IMR-90 (cell line): ENCODE results near the gene ATRNL1. TPM values are rescaled to one million over a fixed set of nuclear protein-coding genes. Genes with fewer than 3 reads are reported as not detected.
A peak's percentile ranks its signal among the peaks of the same experiment; 100 is the strongest.

Experiments used
- ATAC-seq: fragments of 200-7000 bp; cut with Tn5 transposase; 2 replicates; pipeline ENCODE4 v1.9.1; 2020; ENCODE audit warnings: low read depth, mild to moderate bottlenecking, moderate library complexity
- BruUV-seq: library from RNA; stranded (reverse); fragments of 400-500 nt; replicated peaks from 2 replicates; lab custom pipeline; 2021; lab: Mats Ljungman, UMichigan
- CTCF ChIA-PET: fragments of 300-600 bp; formaldehyde crosslinking; extraction: SDS; loops from one replicate; lab custom pipeline; 2021; ENCODE audit warnings: antibody characterized with exemption; lab: Yijun Ruan, JAX
- POLR2A ChIA-PET: fragments of 300-600 bp; sonication (Branson Sonifier 250); formaldehyde crosslinking; loops from one replicate; lab custom pipeline; 2022; ENCODE audit warnings: antibody characterized with exemption; ENCODE audit not compliant: unreplicated experiment; lab: Charles Lee
- DNase-seq: peaks from one replicate; pipeline ENCODE4 v3.0.0; 2013
- H2AFZ ChIP-seq: replicated peaks from 2 replicates; pipeline ENCODE3; 2013; ENCODE audit warnings: low read length, mild to moderate bottlenecking; ENCODE audit not compliant: poor library complexity
- H2AK5ac ChIP-seq: 2 replicates; pipeline ENCODE4 v1.6.1; 2013; ENCODE audit warnings: low read depth, low read length, inconsistent platforms
- H2AK9ac ChIP-seq: replicated peaks from 2 replicates; pipeline ENCODE3; 2013; ENCODE audit warnings: mild to moderate bottlenecking, low read depth, low read length, moderate library complexity; ENCODE audit not compliant: poor library complexity
- H2BK120ac ChIP-seq: 2 replicates; pipeline ENCODE4 v1.6.1; 2013; ENCODE audit warnings: low read depth, low read length, inconsistent platforms
- H2BK15ac ChIP-seq: 3 replicates; pipeline ENCODE4 v1.6.1; 2013; ENCODE audit warnings: low read depth, low read length, inconsistent platforms
- H2BK20ac ChIP-seq: 2 replicates; pipeline ENCODE4 v1.6.1; 2013; ENCODE audit warnings: low read depth, mild to moderate bottlenecking, inconsistent platforms, low read length, moderate library complexity
- H2BK5ac ChIP-seq: 2 replicates; pipeline ENCODE4 v1.6.1; 2013; ENCODE audit warnings: mild to moderate bottlenecking, low read depth, low read length, inconsistent platforms; ENCODE audit not compliant: poor library complexity, severe bottlenecking
- H3K14ac ChIP-seq: replicated peaks from 2 replicates; pipeline ENCODE4 v1.6.1; 2013; ENCODE audit warnings: low read depth, low read length, inconsistent platforms
- H3K18ac ChIP-seq: 2 replicates; pipeline ENCODE4 v1.6.1; 2013; ENCODE audit warnings: low read depth, low read length, control low read depth
- H3K23ac ChIP-seq: 2 replicates; pipeline ENCODE4 v1.6.1; 2013; ENCODE audit warnings: low read depth, low read length, inconsistent platforms
- H3K27ac ChIP-seq: 2 replicates; pipeline ENCODE4 v1.5.1; 2013; ENCODE audit warnings: mild to moderate bottlenecking, control low read depth, low read length; ENCODE audit not compliant: insufficient read depth
- H3K27me3 ChIP-seq: 2 replicates; pipeline ENCODE4 v1.6.1; 2013; ENCODE audit warnings: low read length; ENCODE audit not compliant: control insufficient read depth, insufficient read depth
- H3K36me3 ChIP-seq: 2 replicates; pipeline ENCODE4 v1.6.1; 2013; ENCODE audit warnings: low read length, mixed read lengths; ENCODE audit not compliant: control insufficient read depth, insufficient read depth
- H3K4ac ChIP-seq: 2 replicates; pipeline ENCODE4 v1.6.1; 2013; ENCODE audit warnings: low read depth, low read length, inconsistent platforms
- H3K4me1 ChIP-seq: 2 replicates; pipeline ENCODE4 v1.6.1; 2013; ENCODE audit warnings: low read length, mixed read lengths; ENCODE audit not compliant: control insufficient read depth, insufficient read depth
- H3K4me2 ChIP-seq: 2 replicates; pipeline ENCODE4 v1.6.1; 2013; ENCODE audit warnings: low read depth, mild to moderate bottlenecking, control low read depth, low read length, moderate library complexity
- H3K4me3 ChIP-seq: 2 replicates; pipeline ENCODE4 v1.5.1; 2013; ENCODE audit warnings: low read depth, mild to moderate bottlenecking, control low read depth, low read length, moderate library complexity; ENCODE audit not compliant: insufficient read depth
- H3K56ac ChIP-seq: 2 replicates; pipeline ENCODE4 v1.6.1; 2013; ENCODE audit warnings: low read length, inconsistent platforms; ENCODE audit not compliant: insufficient read depth; ENCODE audit errors: extremely low read depth
- H3K79me1 ChIP-seq, 2 experiments: 2 replicates each; pipeline ENCODE4 v1.6.1; 2013; ENCODE audit warnings: low read length in 2 of 2, inconsistent platforms in 1 of 2, low read depth in 1 of 2
- H3K9ac ChIP-seq: 2 replicates; pipeline ENCODE4 v1.6.1; 2013; ENCODE audit warnings: low read depth, low read length, control low read depth
- H3K9me1 ChIP-seq: 2 replicates; pipeline ENCODE4 v1.6.1; 2013; ENCODE audit warnings: low read length, inconsistent platforms; ENCODE audit not compliant: insufficient read depth
- H3K9me3 ChIP-seq: 2 replicates; pipeline ENCODE4 v1.6.1; 2013; ENCODE audit warnings: low read length; ENCODE audit not compliant: control insufficient read depth, insufficient read depth
- H4K20me1 ChIP-seq: 2 replicates; pipeline ENCODE4 v1.6.1; 2013; ENCODE audit warnings: low read length, inconsistent platforms; ENCODE audit not compliant: insufficient read depth
- H4K5ac ChIP-seq: 2 replicates; pipeline ENCODE4 v1.6.1; 2013; ENCODE audit warnings: mild to moderate bottlenecking, low read depth, low read length, control low read depth
- H4K8ac ChIP-seq, 2 experiments: 2 replicates each; pipeline ENCODE4 v1.6.1; 2013; ENCODE audit warnings: low read depth in 2 of 2, low read length in 2 of 2, control low read depth in 1 of 2, inconsistent platforms in 1 of 2
- H4K91ac ChIP-seq: 2 replicates; pipeline ENCODE4 v1.6.1; 2013; ENCODE audit warnings: low read depth, low read length, inconsistent platforms; ENCODE audit not compliant: insufficient read depth
- CEBPB ChIP-seq: IDR thresholded peaks from 2 replicates; pipeline ENCODE4 v1.6.1; 2012; ENCODE audit warnings: low read depth, low read length, improper control_type of control experiment
- FOS ChIP-seq: fragments of 150-350 bp; IDR thresholded peaks from 2 replicates; pipeline ENCODE4 v1.6.1; 2016; ENCODE audit warnings: low read depth, low read length
- MAFK ChIP-seq: IDR thresholded peaks from 2 replicates; pipeline ENCODE4 v1.6.1; 2012; ENCODE audit warnings: low read depth, low read length, improper control_type of control experiment
- MXI1 ChIP-seq: IDR thresholded peaks from 2 replicates; pipeline ENCODE4 v1.6.1; 2012; ENCODE audit warnings: low read depth, mild to moderate bottlenecking, low read length, moderate library complexity, borderline replicate concordance
- NFE2L2 ChIP-seq: fragments of 150-350 bp; IDR thresholded peaks from 2 replicates; pipeline ENCODE4 v1.6.1; 2016; ENCODE audit warnings: low read depth, mild to moderate bottlenecking, low read length
- WGBS, 2 experiments: methylation state at CpG; one replicate each; pipeline versions ENCODE4 v1.1.5 to v1.1.7; 2013; ENCODE audit warnings: missing lambda C conversion rate in 2 of 2; ENCODE audit not compliant: insufficient read length in 1 of 2; ENCODE audit errors: extremely low coverage in 2 of 2; 5-methylcytosine and 5-hydroxymethylcytosine counted together
- dilution Hi-C: fragments of 300-500 bp; cut with HindIII; formaldehyde crosslinking; loops from one replicate; pipeline ENCODE4 v1.14.3; 2018; ENCODE audit warnings: low sequenced_read_pairs; ENCODE audit not compliant: unreplicated experiment
- in situ Hi-C: fragments of 300-500 bp; cut with MboI; formaldehyde crosslinking; loops from 3 replicates; pipeline ENCODE4 v1.14.3; 2019; ENCODE audit warnings: low sequenced_read_pairs, inconsistent platforms, mixed read lengths
- intact Hi-C: fragments of 100-400 bp; cut with micrococcal nuclease; formaldehyde crosslinking; loops from 2 replicates; pipeline ENCODE4 v1.10.0; 2022
- polyA plus RNA-seq, 3 experiments: library from polyadenylated mRNA; depleted of rRNA; stranded (reverse); fragments of >200 nt; gene quantifications; 2 replicates each; pipeline ENCODE4 v1.2.3, GENCODE V29; 2012; ENCODE audit warnings: low replicate concordance in 1 of 3
- total RNA-seq: library from RNA; depleted of rRNA; stranded (reverse); fragments of >200 nt; gene quantifications from 2 replicates; pipeline ENCODE4 v1.2.3, GENCODE V29; 2012

The ATRNL1 gene
- total and polyA plus RNA-seq, 2 of the 4 experiments (the other 2 are of a cell fraction): 0.18 to 0.19 TPM

GRCh38 chr10:115772606-115773005 lies 679.4 kb downstream of the ATRNL1 start:
- Histone ChIP-seq H2BK120ac (no peak overlapping the region), H3K27ac (no peak overlapping the region), H2BK20ac (no peak overlapping the region), H3K56ac (no peak overlapping the region), H3K4ac (no peak overlapping the region), H3K36me3 (no peaks in the 10 kb centered on the region), H3K9me3 (no peaks in the 10 kb centered on the region), H2AK5ac (no peak overlapping the region), H3K4me3 (no peak overlapping the region), H2AFZ (no peak overlapping the region), H3K23ac (no peak overlapping the region), H2BK15ac (no peak overlapping the region), H4K91ac (no peak overlapping the region), H4K20me1 (no peaks in the 10 kb centered on the region), H3K79me1 (no peaks in the 10 kb centered on the region), H3K27me3 (no peaks in the 10 kb centered on the region), H3K9me1 (no peaks in the 10 kb centered on the region), H4K8ac (no peak overlapping the region), H4K5ac (no peak overlapping the region), H3K18ac (no peak overlapping the region), H3K9ac (no peak overlapping the region), H3K14ac (no peak overlapping the region), H2AK9ac (no peak overlapping the region), H3K4me1 (no peaks in the 10 kb centered on the region), H2BK5ac (no peak overlapping the region), H3K4me2 (no peak overlapping the region)
- in situ Hi-C loops (no loop called here), dilution Hi-C loops (no loop called here), intact Hi-C loops (no loop called here)
- no TSS peak for BruUV-seq
- TF ChIP-seq MAFK: peak; percentile 50; the same call in 1 of the 2 replicates
- TF ChIP-seq NFE2L2: peak; percentile 57
- TF ChIP-seq FOS: peak; percentile 40; the same call in 1 of the 2 replicates
- no peak for TF ChIP-seq MXI1
- 0 out of 2 replicates have a peak, but pooled peaks have one; percentile 1 for TF ChIP-seq CEBPB
- peak; percentile 91 for ATAC-seq
- DNase-seq: peak; percentile 90
- ChIA-PET POLR2A (no interaction called here), CTCF (interaction anchor here (0.7 kb wide), 1 partner anchor 62 kb away, joined by 3 read pairs; no protein-coding TSS in a partner anchor)
- no CpG with 5 or more reads among the region's 1 CpG for WGBS, 2 experiments
